GM21717 (cell line): Measurements from ENCODE around the gene NSD1.
"Not testable (repeated sequence)": the region's sequence is repeated elsewhere in the genome, so short reads cannot be mapped to it uniquely, and the experiment has no call there.

Experiments
- ATAC-seq: cut with Tn5 transposase; IDR thresholded peaks from one replicate; pipeline ENCODE4 v1.9.1; 2021; ENCODE audit warnings: mild to moderate bottlenecking, moderate library complexity; ENCODE audit not compliant: unreplicated experiment

The NSD1 gene

DNA sequence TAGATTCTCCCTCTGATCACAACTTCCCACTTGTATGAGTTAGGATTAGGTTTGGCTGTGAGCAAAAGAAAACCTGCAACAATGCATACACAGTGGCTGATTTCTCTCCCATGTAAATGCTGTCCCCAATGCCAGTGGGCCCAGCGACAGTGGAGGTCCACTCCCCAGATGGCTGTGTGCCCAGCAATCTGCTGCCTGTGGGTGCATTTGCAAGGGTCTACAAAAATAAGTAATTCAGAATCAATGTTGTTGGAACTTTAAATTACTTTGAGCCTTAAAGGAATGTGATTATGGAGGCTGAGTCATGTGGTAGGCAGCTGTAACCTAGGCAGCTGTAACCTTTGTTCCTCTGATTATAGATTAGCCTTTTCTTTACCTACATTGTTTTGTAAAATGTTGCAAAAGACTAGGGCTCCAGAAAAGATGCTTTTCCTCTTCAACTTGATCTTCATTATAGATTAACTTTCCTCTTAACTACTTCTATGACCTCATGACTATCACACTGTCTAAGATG is 192.4 kb downstream of the NSD1 start:
- no peak for ATAC-seq

DNA sequence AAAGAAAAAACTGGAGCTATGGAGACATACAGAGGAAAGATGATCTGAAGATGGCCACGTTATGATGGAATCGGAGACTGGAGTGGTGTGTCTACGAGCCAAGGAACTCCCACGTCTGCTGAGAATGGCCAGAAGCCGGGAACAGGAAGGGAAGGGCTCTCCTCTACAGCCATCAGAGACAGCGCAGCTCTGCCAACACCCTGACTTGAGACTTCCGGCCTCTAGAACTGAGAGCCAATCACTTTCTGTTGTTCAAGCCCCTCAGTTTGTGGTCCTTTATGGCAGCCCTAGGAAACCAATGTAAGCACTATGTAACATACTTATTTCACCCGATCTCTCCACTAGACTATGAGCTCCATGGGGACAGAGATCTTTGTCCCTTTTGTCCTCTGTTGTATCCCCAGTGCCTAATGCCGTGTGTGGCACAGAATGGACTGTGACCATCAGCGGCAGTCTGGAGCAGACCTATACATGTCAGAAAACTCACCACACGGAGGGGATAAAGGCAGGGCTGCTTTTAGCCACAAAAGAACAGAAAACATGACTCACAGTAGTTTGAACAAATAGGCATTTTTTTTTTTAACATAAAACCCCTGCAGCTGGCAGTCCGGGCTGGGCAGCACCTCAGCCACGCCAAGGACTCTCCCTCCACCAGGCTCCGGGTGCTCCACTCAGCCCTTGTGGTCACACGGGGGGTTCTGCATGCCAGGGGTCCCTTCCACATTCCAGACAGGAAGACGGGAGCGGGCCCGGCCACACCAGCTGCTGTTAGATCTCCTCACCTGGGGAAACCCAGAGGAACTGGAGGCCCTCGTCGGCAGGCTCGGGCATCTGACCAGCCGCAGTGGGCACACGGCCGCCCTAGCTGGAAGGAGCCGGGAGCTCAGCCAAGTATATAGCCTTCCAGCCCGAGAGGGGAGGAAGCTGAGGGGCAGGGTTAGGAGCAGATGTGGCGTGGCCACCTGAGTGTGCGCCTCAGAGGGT is 194.3 kb downstream of the NSD1 start:
- ATAC-seq: no peak

- ATAC-seq: no peak
Observed at GRCh38 chr5:177328545-177329231, 195.1 kb downstream of the NSD1 start.

- no peak for ATAC-seq
Observed at GRCh38 chr5:177329883-177330282, 196.3 kb downstream of the NSD1 start.

DNA sequence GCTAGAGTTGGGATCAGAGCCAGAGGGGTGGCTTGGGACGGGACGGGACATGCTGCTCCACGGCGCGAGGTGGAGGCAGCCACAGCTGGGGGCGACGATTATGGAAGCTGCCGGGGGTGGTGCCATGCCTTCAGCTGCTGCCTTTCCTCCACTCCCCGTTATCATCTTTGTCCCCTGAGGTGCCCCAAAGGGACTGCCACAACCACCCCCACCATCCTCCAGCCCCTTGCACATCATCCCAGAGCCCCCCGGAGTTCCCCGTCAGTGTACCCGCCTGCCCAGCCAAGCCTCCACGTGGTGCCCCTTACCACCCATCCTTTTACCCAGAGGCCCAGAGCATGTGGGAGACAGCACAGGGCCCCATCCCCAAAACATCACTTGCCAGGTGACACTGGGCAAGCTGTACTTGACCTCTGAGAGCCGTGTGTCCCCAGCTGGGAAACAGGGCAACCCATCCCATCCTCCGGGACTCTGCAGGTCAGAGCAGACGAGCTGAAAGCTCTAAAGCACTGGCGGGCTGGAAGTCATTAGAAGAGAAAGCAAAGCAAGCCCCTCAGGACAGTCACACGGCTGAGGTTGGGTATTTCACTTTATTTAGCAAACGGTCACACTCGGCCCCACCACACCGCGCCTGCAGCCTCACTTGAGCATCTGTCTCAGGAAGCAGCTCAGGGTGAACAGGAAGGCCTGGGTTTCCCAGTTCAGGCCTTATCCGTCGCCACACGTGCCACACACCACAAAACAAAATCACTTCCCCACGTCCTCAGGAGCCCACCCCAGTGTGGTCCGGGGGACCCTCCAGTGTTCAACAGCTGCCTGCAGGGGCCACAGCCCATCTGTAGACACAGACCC is 197.6 kb downstream of the NSD1 start:
- no peak for ATAC-seq

GRCh38 chr5:177332031-177332895 is 198.7 kb downstream of the NSD1 start:
- no peak for ATAC-seq

- ATAC-seq: no peak
Observed at GRCh38 chr5:177332896-177333260, 199.3 kb downstream of the NSD1 start.

DNA sequence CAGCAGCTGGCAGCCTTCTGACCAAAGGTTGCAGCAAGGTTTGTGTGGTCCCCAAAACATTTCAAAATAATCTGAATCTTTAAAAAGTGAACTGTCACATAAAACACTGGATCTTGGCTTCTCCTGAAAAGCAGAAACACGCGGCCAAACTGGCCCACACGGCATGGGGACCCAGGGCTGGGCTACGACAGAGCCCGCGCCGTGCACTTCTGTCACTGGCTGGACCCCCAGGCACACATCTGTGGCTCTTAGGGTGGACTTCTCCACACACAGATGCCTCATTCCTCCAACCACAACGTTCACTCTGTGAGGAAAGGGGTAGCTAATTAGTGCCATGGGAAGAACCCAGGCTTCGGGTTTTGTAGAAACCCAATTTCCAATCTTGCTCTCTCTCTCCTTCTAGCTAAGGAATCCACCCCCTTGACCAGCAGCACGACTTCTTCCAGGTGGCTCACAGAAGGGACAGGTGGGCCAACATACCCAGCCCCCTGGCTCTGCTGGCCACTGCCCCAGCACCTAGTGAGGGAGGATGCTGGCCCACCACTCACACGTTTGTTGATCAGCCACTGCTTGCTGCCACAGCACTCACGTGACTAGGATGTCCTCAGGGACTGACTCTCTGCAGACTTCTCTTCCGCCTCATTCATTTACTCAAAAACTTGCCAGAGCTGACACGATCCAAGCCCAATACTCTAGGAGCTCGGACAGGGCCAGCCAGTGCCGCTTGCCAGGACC is 200.0 kb downstream of the NSD1 start:
- no peak for ATAC-seq

- ATAC-seq: no peak
Observed at GRCh38 chr5:177334155-177334551, 200.6 kb downstream of the NSD1 start.

DNA sequence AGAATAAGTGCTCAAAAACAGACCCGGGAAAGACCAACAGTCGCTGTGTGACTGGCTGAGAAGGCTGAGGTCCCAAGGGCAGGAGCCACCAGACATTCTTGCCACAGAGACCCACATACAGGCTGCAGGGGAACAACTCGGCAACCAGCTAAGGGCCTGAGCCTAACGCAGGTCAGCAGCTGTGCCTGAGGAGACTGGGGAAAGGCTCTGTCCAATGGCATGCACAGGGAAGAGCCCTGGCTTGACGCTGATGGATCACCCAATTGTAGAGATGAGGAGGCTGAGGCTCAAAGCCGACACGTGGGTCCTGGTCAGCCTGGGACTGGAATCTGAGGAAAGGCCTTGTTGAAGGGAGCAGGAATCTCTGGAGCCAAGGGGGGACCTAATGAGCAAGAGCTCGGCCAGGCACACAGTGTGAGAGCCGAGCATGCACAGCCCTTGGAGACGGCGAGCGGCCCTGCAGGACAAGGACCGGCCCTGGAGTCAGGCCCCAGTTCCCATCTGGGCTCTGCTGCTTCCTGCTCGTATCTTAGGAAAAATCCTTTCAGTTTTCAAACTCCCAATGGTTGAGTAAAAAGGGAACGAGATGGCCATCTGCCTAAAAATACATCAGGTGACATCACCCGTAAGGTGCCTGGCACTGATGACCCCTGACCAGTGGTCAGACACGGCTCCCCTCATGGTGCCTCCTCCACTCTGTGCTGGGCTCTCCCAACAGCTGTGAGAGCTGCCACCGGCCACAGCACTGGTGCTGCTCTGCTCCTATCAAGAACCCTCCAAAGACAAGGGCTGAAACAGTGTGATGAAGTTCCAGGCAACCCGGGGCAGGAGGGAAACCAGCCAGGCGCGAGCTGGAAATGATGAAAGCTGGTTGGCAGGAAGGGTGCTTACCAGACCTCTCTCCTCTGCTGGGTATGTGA is 201.5 kb downstream of the NSD1 start:
- no peak for ATAC-seq

- no peak for ATAC-seq
Observed at GRCh38 chr5:177335701-177336065, 202.1 kb downstream of the NSD1 start.

DNA sequence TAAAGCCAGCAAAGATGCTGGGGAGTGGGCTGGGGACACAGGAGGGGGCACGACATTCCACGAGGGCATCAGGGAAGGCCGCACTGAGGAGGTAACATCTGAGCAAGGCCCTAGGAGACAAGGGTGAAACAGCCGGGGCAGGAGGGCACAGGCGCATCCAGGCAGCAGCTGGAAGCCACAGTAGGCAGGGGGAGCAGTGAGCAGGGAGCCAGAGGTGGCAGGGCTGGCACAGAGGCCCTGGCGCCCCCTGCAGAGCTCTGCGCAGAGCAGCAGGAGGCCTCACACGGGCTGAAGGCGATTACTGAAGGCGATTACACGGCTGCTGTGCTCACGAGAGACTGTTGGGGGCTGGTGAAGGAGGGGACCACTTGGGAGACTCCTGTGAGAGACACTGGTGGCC is 202.5 kb downstream of the NSD1 start:
- ATAC-seq: no peak

DNA sequence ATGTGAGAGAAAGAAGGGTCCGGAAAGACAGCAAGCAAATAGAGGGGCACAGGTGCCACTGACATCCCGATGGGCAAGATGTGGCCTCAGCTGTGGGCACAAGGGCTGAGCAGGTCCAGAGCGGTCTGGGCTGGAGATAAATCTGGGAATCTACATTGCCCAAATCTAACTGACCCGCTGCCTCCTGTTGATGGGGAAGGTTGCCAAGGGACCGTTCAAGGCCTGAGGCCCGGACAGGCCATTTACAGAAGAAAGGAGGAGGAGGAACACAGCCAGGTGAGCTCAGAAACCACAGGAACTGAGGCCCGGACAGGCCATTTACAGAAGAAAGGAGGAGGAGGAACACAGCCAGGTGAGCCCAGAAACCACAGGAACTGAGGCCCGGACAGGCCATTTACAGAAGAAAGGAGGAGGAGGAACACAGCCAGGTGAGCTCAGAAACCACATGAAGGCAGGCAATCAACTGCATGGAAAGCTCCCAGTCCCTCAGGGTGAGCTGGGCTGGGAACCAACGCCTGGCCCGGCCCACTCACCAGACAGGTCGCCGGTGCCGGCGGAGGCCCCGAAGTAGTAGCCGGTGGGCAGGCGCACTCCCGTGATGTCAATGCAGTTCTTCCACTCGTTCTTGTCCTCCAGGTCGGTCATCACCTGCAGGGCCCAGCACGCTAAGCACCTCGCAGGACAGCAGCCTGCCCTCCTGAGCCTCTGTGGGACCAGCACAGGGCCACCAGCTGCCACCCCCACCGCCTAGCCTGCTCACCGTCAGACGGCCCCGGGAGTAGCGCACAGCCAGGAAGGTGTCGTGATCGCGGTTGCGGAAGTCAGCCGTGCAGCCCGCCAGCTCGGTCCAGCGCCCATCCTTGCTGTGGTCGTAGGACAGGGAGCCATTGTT is 203.3 kb downstream of the NSD1 start:
- no peak for ATAC-seq

DNA sequence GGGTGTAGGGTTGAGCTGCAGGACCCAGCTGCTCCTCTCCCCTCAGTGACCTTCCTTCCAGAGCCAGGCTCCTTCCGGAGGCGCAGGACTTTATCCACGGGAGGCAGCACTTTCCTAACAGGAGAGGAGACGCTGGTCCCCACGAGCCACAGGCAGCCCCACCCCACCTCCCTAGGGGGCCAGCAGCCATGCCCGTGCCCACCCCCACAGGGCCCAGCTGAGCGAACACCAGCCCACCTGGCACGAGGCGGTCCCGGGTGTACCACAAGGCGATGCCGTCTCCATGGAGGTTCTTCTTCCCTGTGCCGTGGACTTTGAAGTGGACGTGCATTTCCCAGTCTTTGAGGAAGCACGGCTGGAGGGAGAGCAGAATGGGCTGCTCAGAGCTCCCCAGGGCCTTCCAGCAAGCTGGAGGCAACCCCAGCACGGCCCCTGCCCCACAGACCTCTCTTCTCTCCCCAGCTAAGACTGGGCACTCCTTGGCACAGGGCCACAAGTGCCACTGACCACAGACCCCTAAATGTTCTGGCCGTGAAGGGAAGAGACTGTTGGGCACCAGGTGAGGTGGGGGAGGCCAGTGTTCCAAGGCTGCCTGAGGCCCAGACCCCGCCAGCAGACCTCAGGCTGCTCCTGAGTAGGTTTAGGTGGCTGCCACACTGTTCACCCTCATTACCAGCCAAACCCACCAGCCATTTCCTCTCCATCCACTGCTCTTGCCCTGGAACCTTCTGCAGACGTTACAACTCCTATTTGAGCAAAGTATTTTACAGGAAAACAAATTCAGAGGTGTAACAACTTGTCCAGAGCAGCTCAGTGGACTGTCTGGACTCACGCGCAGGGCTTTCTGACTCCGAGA is 204.9 kb downstream of the NSD1 start:
- ATAC-seq: no peak

- ATAC-seq: no peak
Observed at GRCh38 chr5:177339107-177339638, 205.6 kb downstream of the NSD1 start.

GRCh38 chr5:177343000-177343399 is 209.4 kb downstream of the NSD1 start:
- not testable (repeated sequence) for ATAC-seq
